ENCODE data around the gene MIDN. TPM values are rescaled to one million over a fixed set of nuclear protein-coding genes. Genes with fewer than 3 reads are reported as not detected.

MIDN gene
- total and polyA plus RNA-seq, 2 donors (not counting 3 experiments of a cell fraction or from before 2014, with no cell fraction given) = 20.0 to 85.9 TPM

GRCh38 chr19:1278074-1278473, 29.7 kb downstream of the MIDN start:
- CTCF ChIA-PET = no interaction called here
- BruUV-seq (replicated peaks) = no TSS peak
- POLR2A ChIA-PET = interaction anchor here (1.0 kb wide), 1 partner anchor 9 kb away, joined by 3 read pairs; the partner anchor contains the start of gene CIRBP

More at GRCh38 chr19:1278074-1278473, 29.7 kb downstream of the MIDN start:
- intact Hi-C loops (cut with micrococcal nuclease) (loop anchor here (2.0 kb wide), 1 partner anchor 129 kb away; the partner anchor contains the start of gene DAZAP1), dilution Hi-C loops (cut with MboI; ENCODE audit: extremely low pct_ligation_motif_present, low sequenced_read_pairs) (no loop called here)
- Histone ChIP-seq H3K27ac (ENCODE audit: insufficient read depth, low read depth, low read length) (no peak overlapping the region), H3K4me1 (ENCODE audit: control insufficient read depth, extremely low read depth, insufficient read depth, low read length) (peaks cover 18% of the 10 kb centered on the region), H3K36me3 (ENCODE audit: control insufficient read depth in 2 of 2, extremely low read depth in 1 of 2, insufficient read depth in 2 of 2, low read length in 2 of 2) (peaks cover 11 to 17% of the 10 kb centered on the region in 2 experiments), H3K9me3 (replicated peaks; ENCODE audit: control insufficient read depth, insufficient read depth, low read length) (no peaks in the 10 kb centered on the region), H4K20me1 (replicated peaks; ENCODE audit: control insufficient read depth, extremely low read depth, insufficient read depth, low read length) (no peaks in the 10 kb centered on the region), H3K4me3 (replicated peaks in 1 of 3; ENCODE audit: insufficient read depth in 1 of 3, low read depth in 1 of 3, low read length in 3 of 3) (no peak overlapping the region), H3K4me2 (ENCODE audit: insufficient read depth, low read length) (no peak overlapping the region), H3K27me3 (ENCODE audit: control insufficient read depth in 2 of 2, insufficient read depth in 2 of 2, low read length in 2 of 2) (no peaks in the 10 kb centered on the region), H2AFZ (ENCODE audit: low read depth, low read length) (no peak overlapping the region), H3K9ac (replicated peaks; ENCODE audit: extremely low read depth, insufficient read depth, low read length) (no peak overlapping the region), H3K79me2 (ENCODE audit: control insufficient read depth, insufficient read depth, low read length) (peaks cover 15% of the 10 kb centered on the region), H3K9me1 (replicated peaks; ENCODE audit: control insufficient read depth, extremely low read depth, insufficient read depth, low read length) (no peaks in the 10 kb centered on the region)
- TF ChIP-seq GATA2 (IDR thresholded peaks at IDR 0.05; ENCODE audit: insufficient read depth, insufficient read length, low read depth, low read length) (no peak), POLR2A (IDR thresholded peaks at IDR 0.05; ENCODE audit: low read depth, low read length) (no peak), FOS (IDR thresholded peaks at IDR 0.05; ENCODE audit: borderline replicate concordance, insufficient read depth, low read length) (no peak), CTCF (IDR thresholded peaks at IDR 0.05; ENCODE audit: extremely low read depth in 1 of 2, insufficient read depth in 1 of 2, low read depth in 1 of 2, low read length in 2 of 2) (no peak), JUN (IDR thresholded peaks at IDR 0.05; ENCODE audit: borderline replicate concordance, insufficient read depth, insufficient read length, low read depth) (no peak), POLR2AphosphoS5 (IDR thresholded peaks at IDR 0.05; ENCODE audit: insufficient read depth, low read depth, low read length) (no peak), MYC (IDR thresholded peaks at IDR 0.05; ENCODE audit: low read depth, low read length) (no peak), EZH2 (IDR thresholded peaks at IDR 0.05; ENCODE audit: borderline replicate concordance, low read depth, low read length, severe bottlenecking) (no peak), MAX (IDR thresholded peaks at IDR 0.05; ENCODE audit: insufficient read depth, insufficient read length) (no peak)
- FAIRE-seq = no peak
- no peak for DNase-seq (ENCODE audit: low read depth, low spot score)

Data from endothelial cell of umbilical vein (primary cell).